GM12891 (cell line): ENCODE results near the gene NEUROD1.

Experiments
- PAX5 ChIP-seq: IDR thresholded peaks from 2 replicates; pipeline ENCODE4 v1.6.1; 2011; ENCODE audit warnings: low read length, moderate library complexity, mild to moderate bottlenecking; ENCODE audit not compliant: insufficient read depth, severe bottlenecking
- POLR2A ChIP-seq: IDR thresholded peaks from 2 replicates; pipeline ENCODE4 v1.6.1; 2011; ENCODE audit warnings: low read depth, low read length, control low read depth
- POLR2AphosphoS5 ChIP-seq: IDR thresholded peaks from 2 replicates; pipeline ENCODE4 v1.6.1; 2011; ENCODE audit warnings: low read depth, low read length, control low read depth
- POU2F2 ChIP-seq: IDR thresholded peaks from 2 replicates; pipeline ENCODE4 v1.6.1; 2011; ENCODE audit warnings: low read depth, mild to moderate bottlenecking, control low read depth, low read length, moderate library complexity
- SPI1 ChIP-seq: IDR thresholded peaks from 2 replicates; pipeline ENCODE4 v1.6.1; 2011; ENCODE audit warnings: low read depth, low read length, control low read depth
- TAF1 ChIP-seq: IDR thresholded peaks from 2 replicates; pipeline ENCODE4 v1.6.1; 2011; ENCODE audit warnings: low read depth, low read length, control low read depth

DNA sequence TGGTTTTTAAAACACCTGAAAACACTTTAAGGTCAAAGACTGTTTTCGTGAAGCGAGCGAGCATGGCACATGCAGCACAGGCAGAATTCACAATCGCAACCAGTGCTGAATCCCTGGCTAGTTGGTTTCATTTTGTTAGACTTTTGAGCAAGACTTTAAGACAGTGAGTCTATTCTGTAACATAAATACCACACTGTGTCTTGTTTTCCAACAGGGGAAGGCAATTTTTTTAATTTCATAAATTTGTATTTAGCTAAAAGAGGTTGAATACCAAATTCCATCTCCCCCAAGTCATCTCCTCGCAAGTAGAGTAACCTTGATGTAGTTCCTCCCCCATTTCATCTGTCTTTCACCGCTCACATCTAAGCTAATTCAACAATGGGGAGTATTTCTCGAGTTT lies 24.8 kb downstream of the NEUROD1 start:
- TF ChIP-seq POLR2AphosphoS5 (no peak), POLR2A (no peak), TAF1 (no peak), SPI1 (no peak), POU2F2 (no peak), PAX5 (no peak)
